Stimulated activated CD8-positive, alpha-beta memory T cell treated with anti-CD3 and anti-CD28 coated beads, Interleukin-15, amount 100 ng/mL, for 24 hours (primary cell): Measurements from ENCODE around the gene RBFOX2.
"Not testable (repeated sequence)": the region's sequence is repeated elsewhere in the genome, so short reads cannot be mapped to it uniquely, and the experiment has no call there.

Source experiments
- DNase-seq: peaks from one replicate; pipeline ENCODE4 v3.0.0-alpha.2; 2020; ENCODE audit warnings: low read depth

Gene RBFOX2

DNA sequence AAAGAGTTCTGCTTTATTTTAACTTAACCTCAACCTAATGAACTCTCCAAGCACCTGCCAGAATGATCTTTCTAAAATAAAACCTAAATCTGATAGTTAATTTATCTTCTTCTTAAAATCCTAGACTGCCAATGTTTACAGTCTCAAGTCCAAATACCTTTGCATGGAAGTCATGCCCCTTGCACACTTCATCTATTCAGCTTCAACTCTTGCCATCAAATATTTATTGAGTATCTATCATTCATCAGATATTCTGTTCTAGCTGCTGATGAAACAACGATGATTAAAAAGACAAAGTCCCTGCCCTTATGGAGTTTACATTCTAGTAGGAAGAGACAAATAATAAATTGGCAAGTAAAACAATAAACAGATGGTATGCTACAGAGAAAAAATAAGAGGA is 209.2 kb downstream of the RBFOX2 start:
- DNase-seq = no peak

- no peak for DNase-seq
Observed at GRCh38 chr22:35818897-35819296, 209.7 kb downstream of the RBFOX2 start.

GRCh38 chr22:35812600-35812999 is 216.0 kb downstream of the RBFOX2 start:
- DNase-seq = no peak

DNA sequence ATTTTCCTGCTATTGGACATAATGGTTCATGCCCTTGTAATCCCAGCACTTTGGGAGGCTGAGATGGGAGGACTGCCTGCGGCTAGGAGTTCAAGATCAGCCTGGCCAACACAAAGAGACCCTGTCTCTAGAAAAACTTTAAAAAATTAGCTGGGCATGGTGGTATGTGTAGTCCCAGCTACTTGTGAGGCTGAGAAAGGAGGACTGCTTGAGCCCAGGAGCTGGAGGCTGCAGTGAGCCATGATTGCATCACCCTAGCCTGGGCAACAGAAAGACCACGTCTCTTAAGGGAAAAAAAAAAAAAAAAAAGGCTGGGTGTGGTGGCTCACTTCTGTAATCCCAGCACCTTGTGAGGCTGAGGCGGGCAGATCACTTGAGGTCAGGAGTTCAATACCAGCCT is 217.0 kb downstream of the RBFOX2 start:
- DNase-seq = no peak

DNA sequence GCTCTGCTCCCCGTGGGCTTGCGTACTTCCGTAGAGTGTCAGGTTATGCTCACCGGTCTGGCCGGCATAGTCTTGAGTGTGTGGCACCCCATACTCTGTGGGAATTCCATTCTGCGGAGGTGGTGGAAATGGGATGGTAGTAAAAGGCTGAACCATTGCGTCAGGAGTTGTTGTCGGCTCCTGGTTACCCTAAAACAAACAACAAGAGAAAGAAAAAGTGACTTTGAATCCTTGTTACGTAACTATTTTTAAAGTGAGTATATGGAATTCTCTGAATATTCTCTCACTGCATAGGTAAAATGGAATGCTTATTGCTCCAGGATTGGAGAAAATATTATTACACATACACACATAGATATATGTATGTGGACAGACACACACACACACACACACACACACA is 218.8 kb downstream of the RBFOX2 start:
- DNase-seq = no peak

DNA sequence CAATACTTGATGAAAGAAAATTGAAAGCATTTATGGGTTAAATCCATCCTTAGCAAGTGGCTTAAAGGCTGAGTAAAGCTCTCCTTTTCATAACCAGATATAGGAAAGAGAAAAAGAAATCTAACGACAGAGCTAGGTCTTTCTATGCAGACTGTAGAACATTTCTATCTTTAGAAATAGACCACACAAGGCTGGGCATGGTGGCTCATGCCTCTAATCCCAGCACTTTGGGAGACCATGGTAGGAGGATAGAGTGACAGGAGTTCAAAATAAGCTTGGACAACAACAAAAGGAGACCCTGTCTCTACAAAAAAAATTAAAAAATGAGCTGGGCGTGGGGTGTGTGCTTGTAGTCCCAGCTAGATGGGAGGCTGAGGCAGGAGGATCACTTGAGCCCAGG is 220.2 kb downstream of the RBFOX2 start:
- no peak for DNase-seq

DNA sequence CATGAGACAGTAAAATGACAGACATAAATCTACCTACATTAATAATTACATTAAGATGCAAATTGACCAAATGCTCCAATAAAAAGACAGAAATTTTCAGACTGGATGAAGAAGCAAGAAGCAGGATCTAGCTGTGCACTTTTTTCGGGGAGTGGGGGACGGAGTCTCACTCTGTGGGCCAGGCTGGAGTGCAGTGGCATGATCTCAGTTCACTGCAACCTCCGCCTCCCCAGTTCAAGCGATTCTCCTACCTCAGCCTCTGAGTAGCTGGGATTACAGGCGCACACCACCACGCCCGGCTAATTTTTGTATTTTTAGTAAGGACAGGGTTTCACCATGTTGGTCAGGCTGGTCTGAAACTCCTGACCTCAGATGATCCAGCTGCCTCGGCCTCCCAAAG is 222.0 kb downstream of the RBFOX2 start:
- not testable (repeated sequence) for DNase-seq

DNA sequence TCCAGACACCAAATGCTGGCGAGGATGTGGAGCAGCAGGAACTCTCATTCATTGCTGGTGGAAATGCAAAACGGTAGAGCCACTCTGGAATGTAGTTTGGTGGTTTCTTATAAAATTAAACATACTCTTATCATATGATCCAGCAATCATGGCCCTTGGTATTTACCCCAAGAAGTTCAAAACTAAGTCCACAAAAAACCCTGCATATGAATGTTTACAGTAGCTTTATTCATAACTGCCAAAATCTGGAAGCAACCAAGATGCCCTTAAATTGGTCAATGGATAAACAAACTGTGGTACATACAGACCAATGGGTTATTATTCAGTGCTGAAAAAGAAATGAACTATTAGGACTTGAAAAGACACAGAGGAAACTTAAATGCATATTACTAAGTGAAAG is 223.2 kb downstream of the RBFOX2 start:
- DNase-seq = no peak

DNA sequence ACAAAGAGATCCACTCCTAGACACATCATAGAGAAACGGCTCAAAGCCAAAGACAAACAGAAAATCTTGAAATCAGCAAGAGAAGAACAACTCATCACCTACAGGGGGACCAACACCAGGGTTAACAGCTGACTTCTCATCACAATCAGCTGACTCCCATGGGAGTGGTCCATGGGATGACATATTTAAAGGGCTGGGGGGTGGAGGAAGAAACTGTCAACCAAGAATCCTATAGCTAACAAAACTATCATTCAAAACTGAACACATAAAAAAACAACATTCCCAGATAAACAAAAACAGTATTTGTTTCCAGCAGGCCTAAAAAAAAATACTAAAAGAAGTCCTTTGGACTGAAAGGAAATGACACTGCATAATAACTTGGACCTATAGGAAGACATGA is 224.2 kb downstream of the RBFOX2 start:
- DNase-seq = no peak

DNA sequence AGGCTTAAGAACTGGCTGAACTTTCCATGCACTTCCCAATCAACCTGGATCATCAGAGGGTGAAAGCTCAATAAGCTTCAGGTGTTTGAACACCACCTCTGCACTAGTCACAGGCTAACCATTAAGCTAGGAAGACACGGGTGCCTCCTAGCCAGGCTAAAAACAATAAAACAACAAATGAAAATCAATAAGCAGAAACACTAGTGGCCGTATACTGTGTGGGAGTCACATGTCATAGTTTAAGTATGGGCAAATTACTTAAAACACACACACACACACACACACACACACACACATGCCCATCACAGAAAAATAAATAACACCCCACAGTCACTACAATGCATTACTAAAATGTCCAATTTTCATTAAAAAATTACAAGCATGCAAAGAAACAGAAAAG is 225.7 kb downstream of the RBFOX2 start:
- DNase-seq = no peak

- DNase-seq = not testable (repeated sequence)
Observed at GRCh38 chr22:35801301-35801700, 227.3 kb downstream of the RBFOX2 start.

DNA sequence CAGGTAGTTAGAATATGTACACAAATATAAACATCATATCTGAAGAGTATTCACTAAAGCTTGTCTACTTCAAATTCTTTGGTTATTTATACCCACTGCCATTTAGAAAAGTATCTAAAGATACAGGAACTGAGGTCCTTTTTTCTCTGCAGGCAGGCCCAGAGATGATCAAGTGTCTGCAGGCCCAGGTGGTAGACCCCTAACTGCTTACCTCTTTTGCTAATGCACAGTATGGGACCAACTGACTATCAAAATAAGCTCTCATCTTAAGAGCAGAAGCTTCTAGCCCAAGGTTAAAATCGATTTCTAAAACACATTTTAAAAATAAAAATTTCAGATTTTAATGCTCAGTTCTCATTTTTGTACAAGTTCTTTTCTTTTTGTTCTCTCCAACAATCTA is 229.5 kb downstream of the RBFOX2 start:
- DNase-seq = no peak

DNA sequence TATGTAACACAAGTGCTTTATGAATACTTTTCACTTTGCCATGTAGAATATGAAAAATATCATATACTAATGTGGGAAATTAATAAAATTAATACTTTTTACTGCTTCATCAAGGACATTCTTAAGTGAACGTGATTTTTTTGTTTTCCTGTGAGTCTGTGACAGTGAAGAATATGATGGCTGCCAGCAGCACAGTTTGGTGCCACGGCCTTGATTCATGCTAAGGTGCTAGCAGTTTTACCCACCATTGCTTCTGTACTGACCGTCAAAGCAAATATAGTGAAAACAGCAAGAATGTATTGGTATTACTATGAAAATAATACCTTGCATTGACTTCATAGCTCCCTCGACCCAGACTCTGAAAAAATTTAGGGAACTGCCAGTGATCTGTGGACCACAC is 231.2 kb downstream of the RBFOX2 start:
- no peak for DNase-seq

DNA sequence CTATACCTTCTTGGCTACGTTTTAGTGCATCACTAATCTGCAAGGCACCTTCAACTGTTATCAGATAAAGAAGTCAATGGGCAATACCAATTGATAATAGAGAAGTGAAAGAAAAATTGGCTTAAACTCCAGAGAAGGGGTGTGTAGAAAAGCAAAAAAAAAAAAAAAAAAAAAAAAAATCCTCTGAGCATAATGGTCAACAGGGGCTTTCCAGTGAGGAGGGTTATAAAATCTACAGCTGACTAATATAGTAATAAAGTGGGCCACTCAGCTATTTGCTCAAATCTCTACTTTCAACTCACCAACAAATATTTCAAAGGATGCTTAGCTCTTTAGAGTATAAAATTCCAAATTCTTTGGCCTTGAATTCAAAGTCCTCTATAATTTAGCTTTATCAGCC is 233.1 kb downstream of the RBFOX2 start:
- no peak for DNase-seq

- DNase-seq = no peak
Observed at GRCh38 chr22:35792506-35792905, 236.1 kb downstream of the RBFOX2 start.

DNA sequence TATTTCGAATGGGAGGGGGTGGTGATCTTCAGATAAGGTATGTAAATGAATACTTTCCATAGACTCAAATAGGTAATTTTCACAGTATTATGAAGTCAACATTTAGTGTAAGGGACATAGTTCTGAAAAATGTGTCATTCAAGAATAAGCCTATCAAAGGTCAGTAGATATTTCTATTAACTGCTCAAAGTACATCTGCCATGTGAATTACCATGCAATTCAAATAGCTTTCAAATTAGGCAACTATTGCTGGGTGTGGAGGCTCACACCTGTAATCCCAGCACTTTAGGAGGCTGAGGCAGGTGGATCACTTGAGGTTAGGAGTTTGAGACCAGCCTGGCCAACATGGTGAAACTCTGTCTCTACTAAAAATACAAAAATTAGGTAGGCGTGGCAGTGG is 236.8 kb downstream of the RBFOX2 start:
- not testable (repeated sequence) for DNase-seq

DNA sequence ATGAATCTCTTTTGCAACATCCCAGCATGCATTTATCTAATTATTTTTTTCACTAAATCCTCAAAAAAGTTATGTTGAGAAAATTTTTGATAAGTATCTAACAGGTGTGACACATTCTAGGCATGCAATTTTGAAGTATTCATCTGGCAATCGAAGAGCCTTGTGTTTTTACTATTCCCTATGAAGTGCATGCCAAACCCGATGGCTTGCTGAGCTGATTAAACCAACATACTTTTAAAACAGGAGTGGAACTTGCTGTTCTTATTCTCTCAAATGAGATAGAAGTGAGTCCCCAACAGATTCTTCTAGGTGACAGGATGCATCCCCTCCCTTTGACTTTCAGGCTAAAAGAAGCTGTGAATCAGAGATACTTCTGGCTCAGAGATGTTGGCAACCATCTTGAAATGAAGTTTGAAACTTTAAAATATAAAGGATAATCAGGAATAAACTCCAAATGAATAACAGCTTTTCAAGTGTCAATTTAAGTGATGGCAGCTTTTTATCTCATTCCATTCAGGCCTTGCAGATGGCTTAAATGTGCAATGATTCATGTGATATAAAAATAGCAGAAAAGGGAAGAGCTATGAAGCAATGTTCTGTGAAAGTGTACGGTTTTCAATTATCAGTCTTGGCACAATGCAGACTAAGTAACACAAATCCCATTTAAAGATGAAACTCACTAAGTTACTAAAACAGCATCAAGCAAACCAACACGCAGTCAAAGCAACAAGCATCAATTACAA is 243.3 kb downstream of the RBFOX2 start:
- DNase-seq = no peak

- DNase-seq = no peak
Observed at GRCh38 chr22:35784633-35785032, 244.0 kb downstream of the RBFOX2 start.

GRCh38 chr22:35783943-35784614 is 244.5 kb downstream of the RBFOX2 start:
- no peak for DNase-seq

DNA sequence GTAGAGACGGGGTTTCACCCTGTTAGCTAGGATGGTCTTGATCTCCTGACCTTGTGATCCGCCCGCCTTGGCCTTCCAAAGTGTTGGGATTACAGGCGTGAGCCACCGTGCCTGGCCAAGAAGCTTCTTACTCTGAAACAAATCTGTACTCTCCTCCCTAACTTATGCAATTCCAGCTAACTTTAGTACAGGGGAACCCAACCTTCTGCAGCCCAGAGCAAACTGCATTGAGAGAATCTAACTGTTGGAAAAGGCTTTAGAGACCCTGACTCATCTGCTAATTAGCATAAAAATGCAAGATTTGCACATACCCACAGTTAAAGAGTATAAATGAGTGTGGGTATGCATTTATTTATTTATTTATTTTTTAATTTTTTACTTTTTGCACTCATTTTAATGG is 246.1 kb downstream of the RBFOX2 start:
- no peak for DNase-seq

DNA sequence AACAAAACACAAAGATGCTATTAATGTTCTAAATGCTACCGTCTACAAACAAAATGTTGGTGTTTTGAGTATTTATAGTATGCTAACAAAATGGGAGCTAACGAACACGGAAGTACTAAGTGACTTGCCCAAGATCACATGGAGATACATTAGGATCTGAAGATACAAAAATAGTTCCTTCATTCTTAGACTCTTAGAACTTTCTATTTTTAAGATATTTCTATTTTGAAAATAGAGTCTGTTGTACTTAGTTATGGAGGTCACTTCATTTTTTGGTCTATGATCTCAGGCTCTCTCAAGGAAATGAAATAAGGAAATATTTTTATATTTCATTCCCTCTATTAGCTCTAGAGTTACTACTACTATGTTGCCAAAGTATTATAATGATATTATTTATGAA is 246.7 kb downstream of the RBFOX2 start:
- DNase-seq = no peak

DNA sequence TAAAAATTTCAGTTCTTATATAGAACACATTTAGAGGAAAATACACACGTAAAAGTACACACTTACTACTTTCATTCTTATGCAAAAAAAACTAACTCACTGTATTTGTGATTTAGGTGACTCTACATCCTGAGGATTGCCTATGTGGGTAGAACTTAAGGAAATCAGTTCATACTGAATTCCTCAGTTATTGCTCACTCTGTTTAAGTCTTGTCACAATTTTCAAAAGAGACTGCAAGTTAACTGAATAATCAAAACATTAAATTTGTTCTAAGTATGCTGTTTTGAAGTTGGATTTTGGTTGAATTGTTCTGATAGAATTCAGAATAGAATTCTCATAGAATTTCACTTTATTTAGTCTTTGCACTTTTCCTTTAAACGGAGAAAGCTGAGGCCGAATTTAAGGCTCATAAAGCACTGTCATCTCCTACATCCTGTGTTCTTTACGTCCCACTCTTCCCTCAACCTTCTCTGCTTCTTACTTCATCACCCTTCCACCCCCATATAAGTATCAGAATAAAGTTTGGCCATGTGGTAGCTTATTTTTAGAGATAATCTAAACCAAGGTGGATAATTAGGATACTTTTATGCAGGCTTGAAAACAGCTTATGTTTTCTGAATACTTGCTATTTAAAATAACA is 251.2 kb downstream of the RBFOX2 start:
- DNase-seq = no peak

DNA sequence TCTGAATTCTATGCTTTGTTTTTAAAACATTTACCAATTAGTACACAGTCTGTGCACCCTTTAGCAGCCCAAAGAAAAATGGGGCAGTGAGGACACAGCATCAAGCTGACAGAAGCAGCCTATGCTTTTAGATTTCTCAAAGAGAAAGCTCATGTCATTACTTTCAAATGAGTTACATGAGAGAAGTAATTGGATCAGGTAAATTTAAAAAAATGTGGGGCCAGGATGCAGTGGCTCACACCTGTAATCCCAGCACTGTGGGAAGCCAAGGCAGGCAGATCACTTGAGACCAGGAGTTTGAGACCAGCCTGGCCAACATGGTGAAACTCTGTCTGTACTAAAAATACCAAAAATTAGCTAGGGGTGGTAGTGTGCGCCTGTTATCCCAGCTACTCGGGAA is 253.3 kb downstream of the RBFOX2 start:
- DNase-seq = no peak
